GM18909 (cell line): ENCODE results near the gene CDK18.

Source experiments
- ATAC-seq: cut with Tn5 transposase; IDR thresholded peaks from one replicate; pipeline ENCODE4 v1.9.1; 2021; ENCODE audit warnings: mild to moderate bottlenecking; ENCODE audit not compliant: unreplicated experiment, poor library complexity

The CDK18 gene

GRCh38 chr1:205582046-205582445 lies 77.6 kb downstream of the CDK18 start:
- no peak for ATAC-seq
